ENCODE data around the gene PPEF1.

- TF ChIP-seq MAX (IDR thresholded peaks at IDR 0.05) (no peak), SRF (IDR thresholded peaks at IDR 0.05; ENCODE audit: low read depth, low read length) (no peak), POLR2A (IDR thresholded peaks at IDR 0.05; ENCODE audit: control extremely low read depth in 1 of 2, low read depth in 2 of 2, low read length in 2 of 2) (no peak), POLR2AphosphoS5 (IDR thresholded peaks at IDR 0.05; ENCODE audit: low read depth, low read length) (no peak), ATF2 (IDR thresholded peaks at IDR 0.05; ENCODE audit: low read length) (no peak), TAF1 (IDR thresholded peaks at IDR 0.05; ENCODE audit: low read depth, low read length) (no peak), HDAC2 (IDR thresholded peaks at IDR 0.05; ENCODE audit: borderline replicate concordance in 1 of 2, low read depth in 2 of 2, low read length in 2 of 2) (no peak), E2F6 (IDR thresholded peaks at IDR 0.05) (no peak), EGR1 (IDR thresholded peaks at IDR 0.05; ENCODE audit: borderline replicate concordance, low read depth, low read length) (no peak), JUND (IDR thresholded peaks at IDR 0.05; ENCODE audit: low read length) (no peak), SIX5 (IDR thresholded peaks at IDR 0.05; ENCODE audit: low read depth, low read length) (no peak), CTCF (IDR thresholded peaks at IDR 0.05; ENCODE audit: control extremely low read depth in 1 of 3, insufficient read depth in 1 of 3, low read depth in 1 of 3, low read length in 3 of 3) (no peak), MAFK (IDR thresholded peaks at IDR 0.05; ENCODE audit: low read depth, low read length) (no peak)
These were observed 85.4 kb downstream of the PPEF1 start for GRCh38 chrX:18792828-18793227.

All from H1 (cell line).